GM10248 (cell line): ENCODE data around the gene COX6B2.

Experiments used
- CTCF ChIA-PET: fragments of 300-600 bp; sonication (Branson Sonifier 250); formaldehyde crosslinking; extraction: SDS; loops from one replicate; lab custom pipeline; 2021; ENCODE audit warnings: antibody characterized with exemption; lab: Yijun Ruan, JAX
- POLR2A ChIA-PET: fragments of 350-650 bp; sonication (Branson Sonifier 250); formaldehyde crosslinking; extraction: SDS; loops from one replicate; lab custom pipeline; 2020; ENCODE audit warnings: antibody characterized with exemption; lab: Yijun Ruan, JAX
- DNase-seq: peaks from one replicate; pipeline ENCODE4 v3.0.0; 2012; ENCODE audit errors: extremely low spot score
- CTCF ChIP-seq: IDR thresholded peaks from 2 replicates; pipeline ENCODE4 v1.5.1; 2012; ENCODE audit warnings: mild to moderate bottlenecking, low read depth; ENCODE audit errors: extremely low read depth, missing control alignments, control extremely low read depth

The COX6B2 gene

DNA sequence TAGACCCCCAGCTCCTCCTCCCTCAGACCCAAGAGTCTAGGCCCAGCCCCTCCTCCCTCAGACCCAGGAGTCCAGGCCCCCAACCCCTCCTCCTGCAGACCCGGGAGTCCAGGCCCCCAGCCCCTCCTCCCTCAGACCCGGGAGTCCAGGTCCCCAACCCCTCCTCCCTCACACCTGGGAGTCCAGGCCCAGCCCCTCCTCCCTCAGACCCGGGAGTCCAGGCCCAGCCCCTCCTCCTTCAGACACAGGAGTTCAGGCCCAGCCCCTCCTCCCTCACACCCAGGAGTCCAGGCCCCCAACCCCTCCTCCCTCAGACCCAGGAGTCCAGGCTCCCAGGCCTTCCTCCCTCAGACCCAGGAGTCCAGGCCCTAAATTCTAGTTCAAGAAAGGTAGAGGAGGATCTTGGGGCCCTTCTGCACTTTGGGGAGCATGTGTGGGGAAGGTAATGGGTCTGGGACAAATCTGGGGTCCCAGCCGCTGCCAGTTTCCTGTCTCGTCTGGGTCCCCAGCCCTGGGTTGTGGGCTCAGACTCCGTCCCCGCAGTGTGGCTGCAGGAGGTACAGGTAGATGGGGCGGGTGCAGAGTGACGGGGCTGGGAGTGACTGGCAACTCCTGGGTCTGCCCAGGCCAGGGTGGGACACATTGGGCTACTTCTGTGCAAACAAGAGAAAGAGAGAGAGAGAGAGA is 18.9 kb upstream of the COX6B2 start:
- no peak for DNase-seq
- no peak for TF ChIP-seq CTCF
- CTCF ChIA-PET: interaction anchor here (1.2 kb wide), 1 partner anchor 45 kb away, joined by 3 read pairs; no protein-coding TSS in a partner anchor
- POLR2A ChIA-PET: no interaction called here

GRCh38 chr19:55372316-55373081 is 18.0 kb upstream of the COX6B2 start:
- DNase-seq: no peak
- no peak for TF ChIP-seq CTCF
- POLR2A ChIA-PET: interaction anchor here (0.9 kb wide), 1 partner anchor 35 kb away, joined by 3 read pairs; the partner anchor contains the start of gene UBE2S
- CTCF ChIA-PET: interaction anchor here (0.7 to 1.2 kb wide), 2 partner anchors 46 to 212 kb away, joined by 3 read pairs; no protein-coding TSS in a partner anchor

DNA sequence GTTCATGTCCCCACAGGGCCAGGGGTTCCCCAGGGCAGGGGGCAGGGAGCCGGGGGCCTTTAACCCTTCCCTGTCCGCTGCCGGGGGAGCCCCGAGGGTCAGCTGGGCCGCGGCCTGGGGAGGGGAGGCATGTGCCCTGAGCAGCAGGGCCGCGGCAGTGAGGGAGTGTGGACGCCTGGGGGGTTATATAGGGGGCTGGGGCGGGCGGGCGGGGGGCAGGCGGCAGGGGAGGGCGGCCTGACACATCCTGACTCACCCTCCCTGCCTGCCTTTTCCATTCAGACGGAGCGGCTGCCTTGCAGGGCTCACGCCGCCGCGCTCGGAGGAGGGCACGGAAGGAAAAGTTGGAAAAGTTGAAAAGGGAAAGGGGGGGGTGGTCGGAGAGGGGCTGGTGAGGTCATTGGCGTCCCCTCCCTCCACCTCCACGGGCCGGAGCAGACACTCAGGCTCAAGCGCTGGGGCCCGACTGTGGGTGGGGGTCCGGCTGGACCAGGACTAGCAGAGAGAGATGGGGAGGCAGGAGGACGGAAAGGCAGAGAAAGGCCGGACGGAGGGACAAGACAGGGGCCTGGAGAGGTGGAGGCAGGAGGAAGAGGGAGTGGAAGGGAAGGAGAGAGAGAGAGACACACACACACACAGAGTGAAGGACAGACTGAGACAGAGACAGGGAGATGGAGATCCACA is 15.9 kb upstream of the COX6B2 start, which contains the start of gene IL11:
IL11 (minus strand) TSS at position 159 of the 684 bp plus-strand sequence; CDS start at position 6, 153 bp downstream.
- CTCF ChIA-PET: no interaction called here
- POLR2A ChIA-PET: interaction anchor here (0.9 kb wide), 1 partner anchor 31 kb away, joined by 3 read pairs; no protein-coding TSS in a partner anchor
- TF ChIP-seq CTCF: no peak
- no peak for DNase-seq

DNA sequence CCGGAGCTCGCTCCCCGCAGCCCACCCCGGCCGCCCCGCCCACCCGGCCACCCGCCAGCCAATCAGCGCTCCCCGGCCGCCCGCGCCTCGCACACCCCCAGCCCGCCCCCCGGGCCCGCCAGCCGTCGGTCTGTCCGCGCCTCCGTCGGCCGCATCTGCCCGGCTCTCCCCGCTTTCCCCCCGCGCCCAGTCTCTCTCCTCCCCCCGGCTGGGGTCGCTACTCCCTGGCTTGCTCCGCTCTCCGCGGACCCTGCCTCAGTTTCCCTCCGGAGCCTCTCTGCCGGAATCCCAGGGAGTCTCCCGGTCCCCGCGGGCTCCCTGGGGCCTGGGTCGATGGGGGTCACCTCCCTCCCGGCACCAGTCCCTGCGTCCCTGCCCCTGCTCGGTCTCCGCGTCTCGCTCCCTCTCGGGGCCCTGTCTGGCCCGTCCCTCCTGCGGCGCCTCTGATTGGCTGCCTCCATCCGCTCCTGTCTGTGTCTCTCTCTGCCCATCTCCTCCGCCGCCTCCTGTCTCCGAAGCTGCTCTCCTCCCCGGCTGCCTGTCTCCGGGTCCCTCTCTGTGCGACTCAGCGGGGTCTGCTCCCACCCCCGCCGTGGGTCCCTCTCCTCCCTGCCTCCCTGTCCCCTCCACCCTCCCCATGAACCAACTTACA is 15.3 kb upstream of the COX6B2 start:
- POLR2A ChIA-PET: no interaction called here
- CTCF ChIA-PET: interaction anchor here (1.0 kb wide), 1 partner anchor 48 kb away, joined by 4 read pairs; no protein-coding TSS in a partner anchor

More for the DNA sequence above, 15.3 kb upstream of the COX6B2 start:
- TF ChIP-seq CTCF: no peak
- DNase-seq: no peak
